Mammary epithelial cell (primary cell): ENCODE data around the gene BLACAT1.

Source experiments
- EZH2 ChIP-seq: IDR thresholded peaks from 2 replicates; pipeline ENCODE4 v1.6.1; 2012; ENCODE audit warnings: low read length, inconsistent platforms, borderline replicate concordance
- TF ChIP-seq, protein P1 (sequence below), 2 donors: IDR thresholded peaks in 1 of 2; conservative IDR thresholded peaks in 1 of 2; 2 replicates each; pipeline ENCODE4 v1.5.1; 2011 to 2012; ENCODE audit warnings: inconsistent platforms in 2 of 2, low read length in 2 of 2, mild to moderate bottlenecking in 2 of 2, control low read depth in 1 of 2, low read depth in 1 of 2; ENCODE audit not compliant: insufficient read depth in 1 of 2; ENCODE audit errors: extremely low read depth in 1 of 2

DNA sequence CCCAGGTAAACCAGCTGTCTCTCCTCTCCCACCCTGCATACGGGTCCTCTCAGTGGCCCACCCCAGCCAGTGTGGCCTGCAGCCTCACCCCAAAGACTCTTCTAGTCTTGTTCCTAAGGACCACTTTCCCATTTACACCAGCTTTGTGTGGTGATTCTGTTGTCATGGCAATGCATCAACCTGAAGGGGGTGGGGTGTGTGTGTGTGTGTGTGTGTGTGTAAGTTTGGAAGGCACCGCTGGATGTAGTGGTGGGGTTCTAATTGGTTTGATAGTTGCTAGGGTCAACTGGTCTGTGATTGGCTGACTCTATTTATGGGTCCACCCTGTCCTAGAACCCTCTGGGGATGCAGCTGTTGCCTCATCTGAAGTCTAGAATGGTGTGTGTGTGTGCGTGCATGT, 43.9 kb upstream of the BLACAT1 start:
- TF ChIP-seq, protein P1, sequence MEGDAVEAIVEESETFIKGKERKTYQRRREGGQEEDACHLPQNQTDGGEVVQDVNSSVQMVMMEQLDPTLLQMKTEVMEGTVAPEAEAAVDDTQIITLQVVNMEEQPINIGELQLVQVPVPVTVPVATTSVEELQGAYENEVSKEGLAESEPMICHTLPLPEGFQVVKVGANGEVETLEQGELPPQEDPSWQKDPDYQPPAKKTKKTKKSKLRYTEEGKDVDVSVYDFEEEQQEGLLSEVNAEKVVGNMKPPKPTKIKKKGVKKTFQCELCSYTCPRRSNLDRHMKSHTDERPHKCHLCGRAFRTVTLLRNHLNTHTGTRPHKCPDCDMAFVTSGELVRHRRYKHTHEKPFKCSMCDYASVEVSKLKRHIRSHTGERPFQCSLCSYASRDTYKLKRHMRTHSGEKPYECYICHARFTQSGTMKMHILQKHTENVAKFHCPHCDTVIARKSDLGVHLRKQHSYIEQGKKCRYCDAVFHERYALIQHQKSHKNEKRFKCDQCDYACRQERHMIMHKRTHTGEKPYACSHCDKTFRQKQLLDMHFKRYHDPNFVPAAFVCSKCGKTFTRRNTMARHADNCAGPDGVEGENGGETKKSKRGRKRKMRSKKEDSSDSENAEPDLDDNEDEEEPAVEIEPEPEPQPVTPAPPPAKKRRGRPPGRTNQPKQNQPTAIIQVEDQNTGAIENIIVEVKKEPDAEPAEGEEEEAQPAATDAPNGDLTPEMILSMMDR (conservative IDR thresholded peaks at IDR 0.05 in 1 of 2, IDR thresholded peaks at IDR 0.05 in 1 of 2; ENCODE audit: extremely low read depth in 1 of 2, insufficient read depth in 1 of 2, low read depth in 1 of 2, low read length in 2 of 2): no peak
- no peak for TF ChIP-seq EZH2
